ENCODE data around the gene MAPK7.
A peak's percentile ranks its signal among the peaks of the same experiment; 100 is the strongest.
"Not testable (repeated sequence)": the region's sequence is repeated elsewhere in the genome, so short reads cannot be mapped to it uniquely, and the experiment has no call there.

Gene MAPK7

DNA sequence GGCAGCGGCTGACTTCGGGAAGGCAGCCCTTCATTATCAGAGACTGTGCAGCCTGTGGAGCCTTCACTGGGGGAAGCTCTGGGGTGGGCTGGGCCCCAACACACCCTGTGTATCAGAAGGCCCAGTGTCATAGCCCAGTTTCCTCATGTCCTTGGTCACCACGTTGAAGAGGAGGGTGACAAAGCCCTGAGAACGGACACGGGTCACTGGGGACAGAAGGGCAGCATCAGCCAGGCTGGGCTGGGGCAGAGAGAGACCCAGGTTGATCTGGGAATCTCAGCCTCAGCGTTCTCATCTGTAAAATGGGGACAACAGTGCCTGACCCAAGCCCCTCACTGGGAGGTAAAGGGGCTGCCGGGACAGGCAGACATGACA lies 35.1 kb upstream of the MAPK7 start:
- no peak for DNase-seq (ENCODE audit: low spot score)

DNA sequence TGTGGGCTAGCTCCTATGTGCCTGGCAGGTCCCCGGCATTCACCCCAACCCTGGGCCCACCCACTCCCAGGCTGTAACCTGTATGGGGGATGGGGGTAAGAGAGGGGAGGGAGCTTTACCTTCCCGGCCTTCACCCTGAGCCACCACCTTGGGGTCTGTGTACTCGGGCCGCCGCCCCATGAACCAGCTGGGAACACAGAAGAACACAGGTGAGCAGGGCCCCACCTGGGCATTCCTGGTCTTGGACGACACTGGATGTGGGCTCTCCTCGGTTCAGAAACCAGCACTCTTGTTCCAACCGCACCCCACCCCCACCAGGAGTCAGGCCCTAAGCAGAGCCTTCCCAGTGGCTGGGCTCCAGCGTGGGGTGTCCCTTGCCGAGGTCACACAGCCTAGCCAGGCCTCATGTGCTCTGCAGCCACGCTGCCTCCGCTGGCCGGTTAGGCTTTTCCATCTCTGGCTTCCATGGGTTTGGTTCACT lies 34.6 kb upstream of the MAPK7 start:
- no peak for DNase-seq (ENCODE audit: low spot score)

DNA sequence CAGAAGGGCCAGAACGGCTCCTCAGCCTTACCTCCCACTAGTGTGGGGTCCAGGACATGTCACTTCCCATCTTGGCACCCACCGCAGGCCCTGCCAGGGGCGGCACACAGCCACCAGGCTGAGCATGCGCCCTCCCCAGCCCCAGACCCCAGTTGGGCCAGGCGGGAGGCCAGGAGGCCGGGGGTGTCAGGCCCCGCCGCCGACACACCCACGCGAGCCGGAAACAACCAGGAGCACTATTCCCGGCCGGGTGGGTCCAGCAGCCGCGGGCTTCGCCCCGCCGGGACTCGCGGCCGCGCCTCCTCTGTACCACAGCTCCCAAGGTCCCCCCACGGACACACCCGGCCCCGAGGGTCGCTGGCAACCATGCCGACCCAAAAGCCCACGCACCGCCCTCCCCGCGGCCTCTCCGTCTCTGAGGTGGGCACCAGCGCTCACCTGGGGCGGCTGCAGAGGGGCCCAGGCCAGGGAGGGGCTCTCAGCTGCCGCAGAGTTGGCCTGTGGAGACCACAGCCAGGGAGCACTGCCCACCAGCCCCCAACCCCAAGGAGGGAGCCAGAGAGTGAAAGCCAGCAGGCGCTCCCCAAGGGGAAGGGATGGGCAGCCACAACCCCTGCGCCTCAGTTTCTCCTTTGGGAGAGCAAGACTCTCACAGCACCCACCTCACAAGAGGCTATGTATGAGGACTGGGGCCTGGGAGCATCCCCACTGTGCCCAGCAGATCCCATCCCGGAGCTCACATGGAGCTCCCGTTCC lies 33.8 kb upstream of the MAPK7 start:
- DNase-seq (ENCODE audit: low spot score): no peak

DNA sequence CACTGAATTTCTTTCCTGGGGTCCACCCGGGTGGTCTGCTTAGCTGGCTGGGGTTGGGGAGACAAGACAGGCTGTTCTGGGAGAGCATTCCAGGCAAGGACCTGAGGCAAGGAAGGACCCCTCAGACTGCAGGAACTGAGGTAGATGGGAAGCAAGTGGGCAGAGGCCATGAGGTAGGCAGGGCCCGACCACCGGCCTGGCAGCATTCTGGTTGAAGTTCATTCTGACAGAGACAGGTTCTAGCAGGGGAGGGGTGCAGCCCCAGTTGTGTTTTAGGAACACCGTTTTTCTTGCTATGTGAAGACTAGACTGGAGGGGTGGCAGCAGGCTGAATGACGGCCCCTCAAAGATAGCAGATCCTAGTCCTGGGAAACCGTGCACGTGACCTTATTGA lies 33.2 kb upstream of the MAPK7 start:
- DNase-seq (ENCODE audit: low spot score): no peak

DNA sequence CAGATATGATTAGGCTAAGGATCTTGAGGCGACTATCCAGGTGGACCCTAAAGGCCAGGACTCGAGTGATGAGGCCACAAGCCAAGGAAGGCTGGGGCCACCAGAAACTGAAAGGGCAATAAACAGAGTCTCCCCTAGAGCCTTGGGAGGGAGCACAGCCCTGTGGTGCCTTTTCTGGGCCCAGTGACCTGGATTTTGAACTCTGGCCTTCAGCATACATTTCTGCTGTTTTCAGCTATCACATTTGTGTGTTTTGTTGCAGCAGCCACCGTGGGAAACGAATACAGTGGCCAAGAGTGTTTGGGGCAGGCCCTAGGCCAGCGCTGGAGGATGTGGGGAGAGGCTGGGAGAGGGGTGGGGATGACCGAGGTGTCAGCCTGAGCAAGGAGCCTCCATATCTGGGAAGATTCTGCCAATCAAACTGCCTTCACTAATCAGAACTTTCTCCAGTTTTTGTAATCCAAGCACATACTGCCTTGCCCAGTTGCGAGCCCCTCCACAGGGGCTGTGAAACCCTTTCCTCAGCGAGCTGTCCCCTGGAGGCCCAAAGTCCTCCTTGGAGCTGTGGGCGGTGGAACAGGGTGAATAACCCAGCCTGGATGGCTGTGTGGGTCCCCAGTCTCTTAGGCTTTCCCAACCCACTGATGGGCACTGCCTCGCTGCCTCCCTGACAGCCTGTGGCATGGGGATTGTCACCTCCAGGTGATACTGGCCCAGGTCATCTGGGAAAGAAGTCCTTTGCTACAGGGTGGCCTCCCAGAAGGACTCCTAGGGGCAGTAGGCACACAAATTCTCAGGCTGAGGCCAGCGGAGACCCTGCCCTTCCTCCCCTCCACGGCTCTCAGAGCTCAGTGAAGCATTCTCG lies 32.6 kb upstream of the MAPK7 start:
- no peak for DNase-seq (ENCODE audit: low spot score)

DNA sequence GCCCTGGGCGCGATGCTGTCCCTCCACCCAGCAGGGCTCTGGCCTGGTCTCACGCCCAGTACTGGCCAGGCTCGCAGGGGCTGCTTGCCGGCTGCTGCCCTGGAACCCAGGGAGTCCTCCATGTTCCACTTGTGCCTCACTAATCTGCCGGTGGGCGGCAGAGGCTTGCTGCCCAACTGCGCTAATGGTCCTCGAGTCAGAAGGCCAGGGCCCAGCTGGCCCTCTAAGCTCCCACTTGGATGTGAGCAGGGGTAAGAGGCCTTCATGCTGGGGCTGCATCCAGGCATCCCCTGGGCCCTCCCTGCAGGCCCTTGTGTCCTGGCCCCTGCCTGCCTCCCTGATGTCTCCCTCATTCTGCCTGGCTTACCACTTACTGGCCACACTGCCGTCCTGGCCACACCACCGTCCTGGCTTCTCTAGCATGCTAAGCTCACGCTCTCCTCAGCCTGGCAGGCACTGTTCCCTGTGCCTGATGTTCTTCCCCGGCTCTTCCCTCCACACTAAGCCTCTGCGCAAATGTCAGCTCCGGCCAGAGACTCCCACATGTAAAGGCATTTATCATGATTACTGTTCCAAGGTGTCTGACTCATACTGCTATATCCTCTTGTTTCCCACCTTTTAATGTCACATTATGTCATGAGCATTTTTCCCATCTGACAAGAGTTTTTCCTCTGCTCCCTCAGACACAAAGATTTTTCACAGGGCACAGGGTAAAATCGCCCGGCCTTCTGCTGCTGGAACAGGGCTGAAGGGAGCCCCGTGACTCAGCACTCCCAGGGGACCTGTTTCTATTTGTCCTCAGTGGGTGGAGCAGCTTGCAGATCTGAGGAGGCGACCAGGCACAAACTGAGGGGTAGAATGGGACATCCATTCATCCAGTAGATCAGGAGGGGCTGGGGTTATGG lies 31.7 kb upstream of the MAPK7 start:
- DNase-seq (ENCODE audit: low spot score): peak; percentile 49

DNA sequence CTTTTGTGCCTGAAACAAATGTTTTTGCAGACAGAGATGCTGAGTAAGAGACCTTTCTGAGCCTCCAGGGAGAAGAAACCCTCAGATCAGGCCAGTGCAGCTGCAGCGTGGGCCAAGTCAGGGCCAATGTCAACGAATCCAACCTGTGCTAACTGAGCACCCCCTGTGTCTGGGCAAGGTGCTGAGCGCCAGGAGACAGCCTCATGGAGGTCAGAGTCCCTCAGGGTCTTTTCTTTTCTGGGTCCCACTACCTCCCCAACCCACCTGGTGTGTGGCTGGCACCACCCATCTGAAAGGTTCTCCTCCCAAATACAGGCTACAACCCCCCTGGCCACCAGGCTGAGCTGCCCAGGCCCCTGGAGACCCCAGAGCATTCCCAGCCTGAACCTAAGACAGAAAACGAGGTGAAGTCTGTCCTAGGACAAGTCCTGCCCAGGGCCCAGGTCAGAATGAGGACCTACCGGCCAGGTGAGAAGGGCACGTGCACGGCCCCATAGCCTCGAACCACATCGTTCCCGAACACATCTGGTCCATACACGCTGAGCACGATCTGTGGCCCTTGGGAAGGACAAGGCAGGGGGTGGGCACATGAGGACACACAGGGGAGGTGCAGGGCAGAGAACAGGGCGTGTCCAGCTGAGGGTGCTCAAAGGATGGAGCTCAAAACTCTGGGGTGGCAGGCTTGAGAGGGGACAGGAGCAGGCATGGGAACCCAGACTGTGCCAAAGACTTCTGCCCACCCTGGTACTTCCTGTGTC lies 30.8 kb upstream of the MAPK7 start:
- no peak for DNase-seq (ENCODE audit: low spot score)

DNA sequence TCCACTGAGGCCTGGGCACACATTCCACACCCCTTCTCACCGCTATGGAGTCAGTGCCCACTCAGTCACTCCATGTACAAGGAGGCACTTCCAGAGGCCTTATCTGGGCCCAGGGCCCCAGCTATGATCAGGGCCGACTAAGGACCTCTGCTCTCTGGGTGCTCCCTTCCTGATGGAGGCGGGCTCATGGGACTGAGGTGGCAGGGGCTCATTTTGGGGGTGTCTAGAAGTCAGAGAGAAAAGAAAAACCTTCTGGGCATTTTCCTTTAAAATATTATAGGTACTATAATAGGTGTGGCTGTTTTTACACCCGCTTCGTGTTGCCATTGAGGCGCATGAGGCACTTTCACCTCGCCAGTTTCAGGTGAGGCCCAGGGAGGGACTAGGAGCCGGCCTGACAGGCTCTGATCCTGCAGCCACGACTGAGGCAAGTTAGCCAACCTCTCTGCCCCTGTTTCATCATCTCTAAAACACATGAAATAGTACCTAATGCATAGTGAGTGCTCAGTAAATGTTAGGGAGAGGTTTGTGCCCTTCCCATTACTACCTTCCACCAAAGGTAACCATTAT lies 30.1 kb upstream of the MAPK7 start:
- DNase-seq (ENCODE audit: low spot score): no peak

DNA sequence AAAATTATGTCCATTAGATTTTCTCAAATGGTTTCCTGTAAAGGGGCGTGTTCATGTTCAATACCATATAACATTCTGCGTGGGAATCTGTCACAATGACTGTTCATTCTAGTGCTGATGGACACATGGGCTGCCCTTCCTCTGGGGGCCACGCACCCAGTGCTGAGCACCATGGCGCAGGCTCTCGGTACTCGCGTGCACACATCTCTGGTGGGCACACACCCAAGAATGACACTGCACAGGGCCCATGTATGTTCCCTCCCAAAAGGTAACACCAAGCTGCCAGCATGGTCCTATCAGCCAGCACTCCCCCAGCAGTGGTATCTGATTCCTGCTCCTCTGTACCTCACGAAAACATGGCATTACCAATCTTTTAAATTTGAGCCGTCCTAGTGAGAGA lies 29.5 kb upstream of the MAPK7 start:
- DNase-seq (ENCODE audit: low spot score): no peak

DNA sequence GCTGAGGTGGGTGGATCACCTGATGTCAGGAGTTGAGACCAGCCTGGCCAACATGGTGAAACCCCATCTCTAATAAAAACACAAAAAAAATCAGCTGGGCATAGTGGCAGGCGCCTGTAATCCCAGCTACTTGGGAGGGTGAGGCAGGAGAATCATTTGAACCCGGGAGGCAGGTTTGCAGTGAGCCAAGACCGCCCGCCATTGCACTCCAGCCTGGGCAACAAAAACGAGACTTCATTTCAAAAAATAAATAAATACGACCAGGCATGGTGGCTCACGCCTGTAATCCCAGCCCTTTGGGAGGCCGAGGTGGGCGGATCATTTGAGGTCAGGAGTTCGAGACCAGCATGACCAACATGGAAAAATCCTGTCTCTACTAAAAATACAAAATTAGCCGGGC lies 24.9 kb upstream of the MAPK7 start:
- not testable (repeated sequence) for DNase-seq (ENCODE audit: low spot score)

DNA sequence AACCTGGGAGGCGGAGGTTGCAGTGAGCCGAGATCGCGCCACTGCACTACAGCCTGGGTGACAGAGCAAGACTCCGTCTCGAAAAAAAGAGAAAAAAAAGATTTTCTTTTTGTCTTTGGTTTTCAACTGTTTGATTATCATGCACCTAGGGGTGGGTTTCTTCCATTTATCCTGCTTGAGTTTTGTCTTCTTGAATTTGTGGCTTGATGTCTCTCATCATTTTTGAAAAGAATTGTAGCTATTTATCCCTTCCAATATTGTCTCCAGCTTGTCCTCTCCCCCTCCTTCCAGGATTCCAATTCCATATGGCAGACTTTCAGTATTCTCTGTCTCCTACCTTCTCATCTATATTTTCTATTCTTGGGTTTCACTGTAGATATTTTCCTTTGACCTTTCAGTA lies 23.6 kb upstream of the MAPK7 start:
- DNase-seq (ENCODE audit: low spot score): no peak

DNA sequence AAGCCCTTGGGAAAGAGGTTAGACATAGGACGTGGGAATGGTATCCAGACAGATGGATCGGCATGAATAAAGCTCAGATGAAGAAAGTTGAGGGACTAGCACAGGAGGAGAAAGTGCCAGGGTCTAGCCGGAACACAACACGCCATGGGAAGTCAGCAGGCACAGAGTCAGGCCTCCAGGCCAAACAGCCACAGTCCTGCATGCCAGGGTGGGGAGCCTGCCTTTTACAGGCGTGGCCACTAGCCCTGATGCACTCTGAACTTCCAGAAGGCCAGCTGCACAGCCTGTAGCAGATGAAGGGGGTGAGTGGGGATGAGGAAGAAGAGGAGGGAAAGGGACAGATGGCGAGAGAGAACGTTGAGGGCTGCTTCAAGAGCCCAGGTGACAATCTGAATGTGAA lies 20.9 kb upstream of the MAPK7 start:
- DNase-seq (ENCODE audit: low spot score): no peak

DNA sequence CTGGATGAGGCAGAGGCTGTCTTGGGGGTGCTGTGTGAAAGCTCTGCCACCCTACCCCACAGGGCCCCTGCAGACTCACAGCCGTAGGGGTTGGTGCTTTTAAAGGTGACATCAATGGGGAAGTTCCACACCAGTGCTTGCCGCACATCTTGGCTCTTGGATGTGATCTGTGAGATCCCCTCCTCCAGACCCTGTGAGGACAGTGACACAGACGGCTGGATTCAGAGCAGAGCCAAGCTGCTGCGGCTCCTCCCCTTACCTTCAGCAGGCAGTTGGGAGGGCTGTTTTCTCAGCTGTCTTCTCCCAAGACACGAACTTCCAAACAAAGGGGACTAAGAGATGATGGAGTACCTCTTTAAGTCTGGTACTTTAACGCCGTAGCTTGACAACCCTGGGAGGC lies 20.5 kb upstream of the MAPK7 start:
- DNase-seq (ENCODE audit: low spot score): no peak

DNA sequence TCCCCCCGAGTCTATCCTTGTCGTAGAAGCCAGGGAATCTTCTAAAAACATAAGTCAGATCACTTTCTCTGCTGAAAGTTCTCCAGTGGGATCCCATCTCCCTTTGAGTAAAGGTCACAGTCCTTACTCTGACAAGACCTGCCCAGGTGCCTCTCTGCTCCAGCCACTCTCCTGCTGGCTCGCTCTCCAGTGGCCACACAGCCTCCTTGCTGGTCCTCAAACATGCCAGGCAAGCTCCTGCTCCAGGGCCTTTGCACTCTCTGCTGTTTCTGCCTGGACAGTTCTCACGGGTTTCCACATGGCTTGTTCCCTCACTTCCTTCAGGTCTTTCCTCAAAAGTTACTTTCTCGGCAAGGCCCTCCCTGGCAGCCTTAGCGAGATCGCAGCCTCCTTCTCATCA lies 19.1 kb upstream of the MAPK7 start:
- no peak for DNase-seq (ENCODE audit: low spot score)

DNA sequence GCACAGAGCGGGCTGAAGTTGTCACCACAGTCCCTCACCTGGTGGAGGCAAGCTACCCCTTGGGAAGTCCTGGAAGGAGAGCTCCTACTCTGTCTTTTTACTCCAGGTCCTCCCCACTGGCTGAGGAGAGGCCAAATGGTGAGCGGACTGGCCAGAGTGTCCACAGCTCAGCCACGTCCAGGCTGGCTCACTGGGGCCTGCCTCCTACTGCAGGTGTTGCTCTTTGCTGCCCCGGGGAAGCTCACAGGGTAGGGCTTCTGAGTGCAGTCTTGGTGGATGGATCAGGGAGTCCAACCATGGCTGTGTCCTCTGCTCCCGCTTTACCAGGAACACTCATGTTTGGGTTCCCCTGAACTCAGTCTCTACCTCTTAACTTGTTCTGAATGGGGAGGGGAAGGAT lies 18.4 kb upstream of the MAPK7 start:
- DNase-seq (ENCODE audit: low spot score): no peak

DNA sequence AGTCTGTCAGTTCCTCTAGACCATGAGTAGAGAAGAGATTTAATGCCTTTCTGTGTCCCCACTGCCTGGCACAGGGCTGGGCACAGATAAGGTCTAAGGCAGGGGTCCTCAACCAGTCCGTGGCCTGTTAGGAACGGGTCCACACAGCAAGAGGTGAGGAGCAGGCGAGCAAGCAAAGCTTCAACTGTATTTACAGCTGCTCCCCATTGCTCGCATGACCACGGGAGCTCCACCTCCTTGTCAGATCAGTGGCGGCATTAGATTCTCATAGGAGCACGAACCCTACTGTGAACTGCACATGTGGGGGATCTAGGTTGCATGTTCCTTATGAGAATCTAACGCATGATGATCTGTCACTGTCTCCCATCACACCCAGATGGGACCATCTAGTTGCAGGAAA lies 17.5 kb upstream of the MAPK7 start:
- no peak for DNase-seq (ENCODE audit: low spot score)

DNA sequence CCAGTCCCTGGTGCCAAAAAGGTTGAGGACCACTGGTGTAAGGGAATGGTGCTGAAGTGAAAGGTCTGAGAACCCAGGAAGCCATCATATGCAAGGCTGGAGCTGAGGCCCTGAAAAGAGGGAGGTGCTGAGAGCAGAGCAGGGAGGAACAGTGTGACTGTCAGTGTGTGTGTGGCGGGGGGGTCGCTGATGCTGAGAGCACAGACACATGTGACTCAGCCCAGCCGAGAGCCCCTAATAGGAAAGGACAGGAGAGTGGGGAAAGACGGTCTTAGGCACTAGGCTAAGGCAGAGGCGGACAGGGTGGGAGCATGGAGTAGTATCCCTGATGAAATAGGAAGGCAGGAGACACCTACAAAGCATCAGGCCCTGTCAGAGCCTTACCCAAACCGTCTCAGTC lies 17.0 kb upstream of the MAPK7 start:
- no peak for DNase-seq (ENCODE audit: low spot score)

DNA sequence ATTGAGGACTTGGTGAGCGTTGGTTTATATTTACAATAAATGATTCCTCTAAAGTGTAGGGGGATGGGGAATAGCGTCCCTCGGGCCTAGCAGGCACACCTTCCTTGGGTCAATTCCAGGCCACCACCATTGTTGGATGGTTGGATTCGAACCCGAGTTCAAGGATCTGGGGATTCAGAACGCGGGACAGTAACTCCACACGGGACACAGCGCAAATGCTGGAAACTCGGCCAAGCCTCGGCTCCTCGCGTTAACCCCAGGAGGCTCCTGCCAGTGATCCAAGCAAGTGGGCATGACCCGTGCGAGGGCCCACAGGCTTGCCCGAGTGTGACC lies 16.4 kb upstream of the MAPK7 start:
- DNase-seq (ENCODE audit: low spot score): no peak

DNA sequence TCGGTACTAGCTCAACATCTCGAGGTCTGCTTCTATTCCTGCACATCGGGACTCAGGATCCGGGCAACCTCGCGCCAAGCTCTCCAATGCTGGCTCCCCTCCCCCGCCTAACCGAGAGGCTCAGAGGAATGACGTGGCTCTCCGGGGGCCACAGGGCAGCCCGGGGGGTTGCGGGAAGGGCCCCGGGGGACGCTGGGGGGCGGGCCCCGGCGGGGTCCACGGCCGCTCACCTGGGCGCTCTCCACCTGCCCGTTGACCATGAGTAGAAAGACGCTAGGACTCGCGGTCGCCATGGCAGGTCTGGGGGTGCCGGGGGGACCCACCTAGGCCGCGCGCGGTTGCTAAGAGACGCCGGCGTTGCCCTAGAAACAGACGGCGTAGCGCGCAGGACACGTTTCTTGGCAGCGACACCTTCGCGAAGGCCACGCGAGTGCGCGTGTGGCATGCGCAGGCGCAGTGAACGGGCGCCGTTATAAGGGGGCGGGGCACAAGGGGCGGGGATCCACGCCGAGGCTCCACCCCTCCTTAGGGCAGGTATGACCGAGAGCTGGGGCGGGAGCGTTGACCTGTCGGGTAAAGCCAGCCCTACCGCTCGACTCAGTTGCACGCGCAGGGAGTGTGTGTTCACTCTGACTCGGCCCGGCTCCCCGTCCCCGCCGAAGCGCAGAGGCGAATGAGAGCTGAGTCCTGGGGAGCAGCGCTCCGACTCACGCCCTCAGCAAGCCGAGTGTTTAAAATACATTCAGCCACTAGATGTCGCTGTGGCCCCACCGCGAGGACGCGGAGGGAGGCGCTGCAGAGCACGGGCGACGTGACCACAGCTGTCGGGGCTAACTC lies 15.8 kb upstream of the MAPK7 start, which contains the start of gene B9D1:
Gene B9D1, minus strand, starts transcription at position 447 of the 837 bp plus-strand sequence. Its CDS starts 154 bp downstream, at position 293.
- peak; percentile 95 for DNase-seq (ENCODE audit: low spot score)

DNA sequence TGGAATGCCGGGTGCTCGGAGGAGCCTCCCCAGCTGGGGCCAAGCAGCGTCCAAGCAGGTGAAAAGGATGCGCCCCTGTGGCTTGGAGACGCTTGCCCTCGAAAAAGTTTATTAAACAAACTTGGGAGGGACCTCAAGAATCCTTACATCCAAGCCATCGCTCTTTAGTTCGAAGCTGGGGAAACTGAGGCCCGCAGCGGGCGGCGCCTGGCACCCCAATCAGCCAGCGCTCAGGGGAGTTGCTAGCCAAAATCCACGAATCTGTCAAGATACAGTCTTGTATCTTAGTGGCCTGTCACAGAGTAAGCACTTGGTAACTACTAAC lies 15.2 kb upstream of the MAPK7 start:
- DNase-seq (ENCODE audit: low spot score): no peak

All from Ammon's horn (tissue), 1 donor.